Hepatocyte (in vitro differentiated cells): Measurements from ENCODE around the gene ATF6. TPM values are rescaled to one million over a fixed set of nuclear protein-coding genes. Genes with fewer than 3 reads are reported as not detected.

Source experiments
- DNase-seq: peaks from one replicate; pipeline ENCODE4 v3.0.0-alpha.2; 2016; ENCODE audit warnings: low spot score
- H2AFZ ChIP-seq: fragments of 200-600 bp; sonication (generic); 2 replicates; pipeline ENCODE4 v1.6.0; 2016; ENCODE audit warnings: antibody characterized with exemption, mild to moderate bottlenecking
- H3K27ac ChIP-seq: fragments of 200-600 bp; sonication (generic); 2 replicates; pipeline ENCODE4 v1.5.1; 2016; ENCODE audit warnings: mild to moderate bottlenecking
- H3K27me3 ChIP-seq: fragments of 200-600 bp; sonication (generic); 2 replicates; pipeline ENCODE4 v1.6.1; 2016
- H3K36me3 ChIP-seq: fragments of 200-600 bp; sonication (generic); replicated peaks from 2 replicates; pipeline ENCODE4 v1.5.1; 2016; ENCODE audit warnings: low read depth; ENCODE audit not compliant: insufficient read depth
- H3K4me1 ChIP-seq: fragments of 200-600 bp; sonication (generic); 2 replicates; pipeline ENCODE4 v1.5.1; 2016; ENCODE audit warnings: mild to moderate bottlenecking, moderate library complexity; ENCODE audit not compliant: insufficient read depth
- H3K4me2 ChIP-seq: fragments of 200-600 bp; sonication (generic); 2 replicates; pipeline ENCODE4 v1.6.0; 2016
- H3K4me3 ChIP-seq: fragments of 200-600 bp; sonication (generic); 2 replicates; pipeline ENCODE4 v1.5.1; 2016; ENCODE audit warnings: mild to moderate bottlenecking
- H3K79me2 ChIP-seq: fragments of 200-600 bp; sonication (generic); 2 replicates; pipeline ENCODE4 v1.6.0; 2017; ENCODE audit warnings: mild to moderate bottlenecking
- H3K9me2 ChIP-seq: fragments of 200-600 bp; sonication (generic); replicated peaks from 2 replicates; pipeline ENCODE4 v1.6.0; 2017; ENCODE audit warnings: mild to moderate bottlenecking; ENCODE audit not compliant: insufficient read depth
- H3K9me3 ChIP-seq: fragments of 200-600 bp; sonication (generic); 2 replicates; pipeline ENCODE4 v1.5.1; 2016; ENCODE audit warnings: low read depth, mild to moderate bottlenecking
- H4K20me1 ChIP-seq: fragments of 200-600 bp; sonication (generic); 2 replicates; pipeline ENCODE4 v1.6.0; 2016; ENCODE audit warnings: mild to moderate bottlenecking; ENCODE audit not compliant: insufficient read depth, poor library complexity, severe bottlenecking
- CTCF ChIP-seq: fragments of 200-600 bp; sonication (generic); IDR thresholded peaks from 2 replicates; pipeline ENCODE4 v1.5.1; 2016; ENCODE audit warnings: antibody characterized with exemption, mild to moderate bottlenecking; ENCODE audit not compliant: poor library complexity
- EZH2 ChIP-seq: fragments of 200-600 bp; sonication (generic); IDR thresholded peaks from 2 replicates; pipeline ENCODE4 v1.6.1; 2016; ENCODE audit warnings: antibody characterized with exemption, mild to moderate bottlenecking, borderline replicate concordance
- EZH2phosphoT487 ChIP-seq: fragments of 200-600 bp; sonication (generic); IDR thresholded peaks from one replicate; pipeline ENCODE4 v1.6.1; 2018; ENCODE audit warnings: antibody characterized with exemption, mild to moderate bottlenecking, low read depth, moderate library complexity; ENCODE audit not compliant: unreplicated experiment, severe bottlenecking
- WGBS: methylation state at CpG from one replicate; pipeline ENCODE4 v1.1.6; 2016; ENCODE audit warnings: low lambda C conversion rate; ENCODE audit errors: missing lambda C conversion rate; 5-methylcytosine and 5-hydroxymethylcytosine counted together
- polyA plus RNA-seq: library from polyadenylated mRNA; unstranded; fragments of >200 nt; fragmentation: Nextera tagmentation; extraction: Ambion mirVana; gene quantifications from 2 replicates; pipeline ENCODE4 v1.2.1, GENCODE V29; 2016
- total RNA-seq: library from RNA; depleted of rRNA; stranded (reverse); fragments of >200 nt; gene quantifications from 2 replicates; pipeline ENCODE4 v1.2.3, GENCODE V29; 2014

ATF6 gene
- total and polyA plus RNA-seq, 2 experiments from 2014 or later: 15.3 to 29.8 TPM

GRCh38 chr1:162003830-162004215, 237.7 kb downstream of the ATF6 start:
- Histone ChIP-seq H2AFZ (no peak overlapping the region), H3K79me2 (no peaks in the 10 kb centered on the region), H3K27me3 (no peaks in the 10 kb centered on the region), H3K4me1 (peaks cover 4% of the 10 kb centered on the region), H4K20me1 (no peaks in the 10 kb centered on the region), H3K4me3 (no peak overlapping the region), H3K9me2 (no peaks in the 10 kb centered on the region), H3K4me2 (peak overlapping the region; percentile 39), H3K36me3 (no peaks in the 10 kb centered on the region), H3K9me3 (no peaks in the 10 kb centered on the region), H3K27ac (peak overlapping the region; percentile 28)
- 54% methylated on average over 5 of the region's 5 CpGs for WGBS
- TF ChIP-seq CTCF (no peak), EZH2phosphoT487 (no peak), EZH2 (no peak)
- DNase-seq: peak; percentile 20

- H3K4me2 ChIP-seq: no peak overlapping the region
Observed at GRCh38 chr1:162004441-162004950, 238.4 kb downstream of the ATF6 start.

GRCh38 chr1:162006081-162006480, 240.0 kb downstream of the ATF6 start:
- Histone ChIP-seq H3K4me2 (no peak overlapping the region), H3K4me3 (no peak overlapping the region), H4K20me1 (no peaks in the 10 kb centered on the region), H3K4me1 (peaks cover 4% of the 10 kb centered on the region), H3K36me3 (no peaks in the 10 kb centered on the region), H2AFZ (no peak overlapping the region), H3K9me3 (no peaks in the 10 kb centered on the region), H3K27ac (no peak overlapping the region), H3K9me2 (no peaks in the 10 kb centered on the region), H3K79me2 (no peaks in the 10 kb centered on the region), H3K27me3 (no peaks in the 10 kb centered on the region)
- 85% methylated on average over 6 of the region's 6 CpGs for WGBS
- no peak for TF ChIP-seq CTCF
- no peak for TF ChIP-seq EZH2phosphoT487
- no peak for TF ChIP-seq EZH2
- DNase-seq: no peak

More at GRCh38 chr1:162004441-162004950, 238.4 kb downstream of the ATF6 start:
- peaks cover 4% of the 10 kb centered on the region for H3K4me1 ChIP-seq
- no peak overlapping the region for H3K27ac ChIP-seq
- 92% methylated on average over 3 of the region's 3 CpGs for WGBS
- H3K36me3 ChIP-seq: no peaks in the 10 kb centered on the region
- H3K79me2 ChIP-seq: no peaks in the 10 kb centered on the region
- H2AFZ ChIP-seq: no peak overlapping the region
- H3K9me2 ChIP-seq: no peaks in the 10 kb centered on the region
- H3K4me3 ChIP-seq: no peak overlapping the region
- H3K27me3 ChIP-seq: no peaks in the 10 kb centered on the region
- H4K20me1 ChIP-seq: no peaks in the 10 kb centered on the region
- TF ChIP-seq CTCF (no peak), EZH2 (no peak), EZH2phosphoT487 (no peak)
- DNase-seq: no peak
- no peaks in the 10 kb centered on the region for H3K9me3 ChIP-seq
